CD14-positive monocyte (primary cell): ENCODE measurements around the gene GIMAP4. TPM values are rescaled to one million over a fixed set of nuclear protein-coding genes. Genes with fewer than 3 reads are reported as not detected.
"Not testable (repeated sequence)": the region's sequence is repeated elsewhere in the genome, so short reads cannot be mapped to it uniquely, and the experiment has no call there.

Experiments used
- DNase-seq, 3 donors: peaks; one replicate each; pipeline ENCODE4 v3.0.0-alpha.2; 2011 to 2022
- H2AFZ ChIP-seq: 2 replicates; pipeline ENCODE4 v1.6.0; 2012; ENCODE audit warnings: mild to moderate bottlenecking, low read depth, low read length, inconsistent platforms; ENCODE audit not compliant: insufficient read depth, poor library complexity, severe bottlenecking
- H3K27ac ChIP-seq, 2 donors: 1 replicate in 1 of 2; 2 replicates in 1 of 2; pipeline ENCODE4 v1.5.1; 2012 to 2013; ENCODE audit warnings: low read length in 2 of 2, control low read depth in 1 of 2, inconsistent platforms in 1 of 2, low read depth in 1 of 2, mild to moderate bottlenecking in 1 of 2
- H3K27me3 ChIP-seq, 2 donors: one replicate each; pipeline versions ENCODE4 v1.6.0 to v1.6.1; 2011 to 2013; ENCODE audit warnings: low read length in 2 of 2; ENCODE audit not compliant: control insufficient read depth in 2 of 2, insufficient read depth in 2 of 2
- H3K36me3 ChIP-seq, 2 donors: replicated peaks in 1 of 2; 1 replicate in 1 of 2; 2 replicates in 1 of 2; pipeline versions ENCODE4 v1.5.1 to v1.6.1; 2012 to 2013; ENCODE audit warnings: low read length in 2 of 2, control low read depth in 1 of 2, inconsistent platforms in 1 of 2, mild to moderate bottlenecking in 1 of 2; ENCODE audit not compliant: insufficient read depth in 2 of 2, control insufficient read depth in 1 of 2
- H3K4me1 ChIP-seq, 2 donors: 1 replicate in 1 of 2; 2 replicates in 1 of 2; pipeline versions ENCODE4 v1.5.1 to v1.6.1; 2012 to 2013; ENCODE audit warnings: low read length in 2 of 2, control low read depth in 1 of 2, inconsistent platforms in 1 of 2, mild to moderate bottlenecking in 1 of 2, moderate library complexity in 1 of 2; ENCODE audit not compliant: insufficient read depth in 2 of 2, control insufficient read depth in 1 of 2
- H3K4me2 ChIP-seq: replicated peaks from 2 replicates; pipeline ENCODE3; 2012; ENCODE audit warnings: low read length, moderate library complexity, mild to moderate bottlenecking; ENCODE audit not compliant: poor library complexity, severe bottlenecking; ENCODE audit errors: extremely low read depth
- H3K4me3 ChIP-seq, 3 experiments: fragments of 200-600 bp in 1 of 3; sonication (generic) in 1 of 3; replicated peaks in 1 of 3; 1 replicate in 2 of 3; 2 replicates in 1 of 3; pipeline ENCODE4 v1.5.1; 2011 to 2013; ENCODE audit warnings: low read length in 3 of 3, mild to moderate bottlenecking in 3 of 3, control low read depth in 2 of 3, low read depth in 2 of 3, inconsistent platforms in 1 of 3, moderate library complexity in 1 of 3
- H3K79me2 ChIP-seq: 2 replicates; pipeline ENCODE4 v1.6.0; 2012; ENCODE audit warnings: mild to moderate bottlenecking, control low read depth, inconsistent platforms, low read length, moderate library complexity; ENCODE audit not compliant: insufficient read depth
- H3K9ac ChIP-seq: 2 replicates; pipeline ENCODE4 v1.6.0; 2017; ENCODE audit warnings: low read length, mild to moderate bottlenecking; ENCODE audit not compliant: insufficient read depth, poor library complexity, severe bottlenecking
- H3K9me3 ChIP-seq, 2 donors: replicated peaks in 1 of 2; 1 replicate in 1 of 2; 2 replicates in 1 of 2; pipeline versions ENCODE4 v1.5.1 to v1.6.1; 2012 to 2013; ENCODE audit warnings: low read length in 2 of 2, control low read depth in 1 of 2; ENCODE audit not compliant: control insufficient read depth in 1 of 2, insufficient read depth in 1 of 2
- H4K20me1 ChIP-seq: 2 replicates; pipeline ENCODE4 v1.6.0; 2012; ENCODE audit warnings: mild to moderate bottlenecking, low read length, control low read depth, moderate library complexity; ENCODE audit not compliant: insufficient read depth
- H3K27ac Mint-ChIP-seq, 7 donors: one replicate each; pipeline ENCODE4 v1.8.0; 2020; ENCODE audit warnings: mild to moderate bottlenecking in 7 of 7, mixed read lengths in 7 of 7, moderate library complexity in 6 of 7, inconsistent platforms in 2 of 7
- H3K27me3 Mint-ChIP-seq, 3 donors: one replicate each; pipeline ENCODE4 v1.8.0; 2021 to 2022; ENCODE audit warnings: low read depth in 3 of 3, mild to moderate bottlenecking in 3 of 3, mixed read lengths in 3 of 3, moderate library complexity in 3 of 3, inconsistent platforms in 1 of 3
- H3K36me3 Mint-ChIP-seq, 2 donors: one replicate each; pipeline ENCODE4 v1.8.0; 2020; ENCODE audit warnings: mixed read lengths in 2 of 2, inconsistent platforms in 1 of 2, mild to moderate bottlenecking in 1 of 2
- H3K4me1 Mint-ChIP-seq: one replicate; pipeline ENCODE4 v1.8.0; 2020; ENCODE audit warnings: mild to moderate bottlenecking, mixed read lengths
- H3K4me3 Mint-ChIP-seq, 2 donors: one replicate each; pipeline ENCODE4 v1.8.0; 2020; ENCODE audit warnings: mild to moderate bottlenecking in 2 of 2, mixed read lengths in 2 of 2, moderate library complexity in 1 of 2
- H3K9me3 Mint-ChIP-seq, 7 donors: one replicate each; pipeline ENCODE4 v1.8.0; 2020 to 2022; ENCODE audit warnings: mixed read lengths in 7 of 7, mild to moderate bottlenecking in 6 of 7, moderate library complexity in 6 of 7, inconsistent platforms in 2 of 7
- CTCF ChIP-seq: fragments of 200-600 bp; IDR thresholded peaks from one replicate; pipeline ENCODE4 v1.8.0; 2022; ENCODE audit warnings: antibody characterized with exemption, mild to moderate bottlenecking
- WGBS: methylation state at CpG from one replicate; pipeline ENCODE4 v1.1.5; 2013; ENCODE audit warnings: missing lambda C conversion rate; ENCODE audit not compliant: insufficient coverage; 5-methylcytosine and 5-hydroxymethylcytosine counted together
- intact Hi-C, 2 donors: fragments of 100-400 bp; cut with micrococcal nuclease; formaldehyde crosslinking; loops; one replicate each; pipeline versions ENCODE4 v1.15.0 to v1.15.1; 2023
- polyA plus RNA-seq, 3 donors: library from polyadenylated mRNA; depleted of rRNA in 1 of 3; unstranded in 2 of 3; stranded (reverse) in 1 of 3; fragments of 300-500 nt in 2 of 3; fragments of >200 nt in 1 of 3; fragmentation: Illumina TruSeq in 2 of 3; gene quantifications; 1 replicate in 2 of 3; 2 replicates in 1 of 3; pipeline ENCODE4 v1.2.3, GENCODE V29; 2012 to 2021

Gene GIMAP4
- polyA plus RNA-seq, 3 donors: 37.3 to 269 (median 167) TPM

- Histone ChIP-seq H4K20me1 (no peaks in the 10 kb centered on the region), H3K79me2 (no peaks in the 10 kb centered on the region), H3K36me3 (no peaks in the 10 kb centered on the region), H3K27me3 (no peaks in the 10 kb centered on the region), H3K4me1 (no peaks in the 10 kb centered on the region), H2AFZ (no peak overlapping the region), H3K9ac (no peak overlapping the region), H3K4me3 (no peak overlapping the region), H3K9me3 (peaks cover 0 to 3% of the 10 kb centered on the region in 2 donors), H3K27ac (no peak overlapping the region), H3K4me2 (no peak overlapping the region)
- Mint-ChIP-seq H3K36me3 (peaks cover 0 to 3% of the 10 kb centered on the region in 2 donors), H3K27me3 (peaks cover 0 to 5% (median 0%) of the 10 kb centered on the region in 3 donors), H3K9me3 (peaks cover 2 to 10% (median 5%) of the 10 kb centered on the region in 7 donors), H3K4me3 (no peak overlapping the region), H3K27ac (no peak overlapping the region), H3K4me1 (peaks cover 10% of the 10 kb centered on the region)
- no peak for DNase-seq
- WGBS: no CpG with 5 or more reads among the region's 1 CpG
- no peak for TF ChIP-seq CTCF
- intact Hi-C loops: no loop called here
Measured at GRCh38 chr7:150613880-150614279, 46.7 kb downstream of the GIMAP4 start.

- H3K9ac ChIP-seq, H3K9me3 Mint-ChIP-seq, H4K20me1 ChIP-seq, H2AFZ ChIP-seq, H3K27me3 ChIP-seq, H3K27ac ChIP-seq, H3K4me2 ChIP-seq, H3K4me1 ChIP-seq, H3K27ac Mint-ChIP-seq, H3K4me3 ChIP-seq, H3K79me2 ChIP-seq, H3K9me3 ChIP-seq, H3K36me3 ChIP-seq, DNase-seq, intact Hi-C loops, H3K4me1 Mint-ChIP-seq, H3K36me3 Mint-ChIP-seq, H3K4me3 Mint-ChIP-seq, H3K27me3 Mint-ChIP-seq: not testable (repeated sequence)
- 100% methylated on average over 1 of the region's 1 CpG for whole genome bisulfite sequencing
Measured at GRCh38 chr7:150614426-150614825, 47.2 kb downstream of the GIMAP4 start.

GRCh38 chr7:150615221-150615755 lies 48.1 kb downstream of the GIMAP4 start:
- H2AFZ ChIP-seq, H3K79me2 ChIP-seq, H3K27me3 Mint-ChIP-seq, H3K4me2 ChIP-seq, H4K20me1 ChIP-seq, H3K4me3 ChIP-seq, H3K9me3 ChIP-seq, H3K9ac ChIP-seq, H3K4me1 Mint-ChIP-seq, H3K4me1 ChIP-seq, H3K27ac ChIP-seq, H3K4me3 Mint-ChIP-seq, H3K9me3 Mint-ChIP-seq, H3K36me3 ChIP-seq, DNase-seq, intact Hi-C loops, H3K36me3 Mint-ChIP-seq, H3K27me3 ChIP-seq: not testable (repeated sequence)
- 63% methylated on average over 3 of the region's 5 CpGs for WGBS
- H3K27ac Mint-ChIP-seq: peak overlapping the region in 2 of 7 donors; percentile 78
